Common myeloid progenitor, CD34-positive (primary cell): Measurements from ENCODE around the gene CARTPT.

Experiments used
- CTCF ChIA-PET: fragments of 350-600 bp; sonication (Branson Sonifier 250); formaldehyde crosslinking; loops from one replicate; lab custom pipeline; 2021; ENCODE audit warnings: antibody characterized with exemption; lab: Charles Lee
- POLR2A ChIA-PET: fragments of 350-600 bp; sonication (Branson Sonifier 250); formaldehyde crosslinking; loops from one replicate; lab custom pipeline; 2021; ENCODE audit warnings: antibody characterized with exemption; lab: Charles Lee
- DNase-seq, 3 donors: peaks; one replicate each; pipeline versions ENCODE4 v3.0.0 to v3.0.0-alpha.2; 2013
- H3K27ac ChIP-seq, 2 experiments: 1 replicate in 1 of 2; 2 replicates in 1 of 2; pipeline ENCODE4 v1.7.0; 2013; ENCODE audit warnings: inconsistent platforms in 2 of 2, low read length in 2 of 2, mild to moderate bottlenecking in 2 of 2, low read depth in 1 of 2, moderate library complexity in 1 of 2; ENCODE audit not compliant: severe bottlenecking in 2 of 2, insufficient read depth in 1 of 2, poor library complexity in 1 of 2
- H3K27me3 ChIP-seq, 5 experiments: replicated peaks in 2 of 5; 1 replicate in 3 of 5; 2 replicates in 2 of 5; pipeline versions ENCODE4 v1.6.1 to v1.7.0; 2013; ENCODE audit warnings: low read length in 4 of 5, mild to moderate bottlenecking in 2 of 5, moderate library complexity in 2 of 5, inconsistent platforms in 1 of 5; ENCODE audit not compliant: insufficient read depth in 5 of 5, control insufficient read depth in 4 of 5
- H3K36me3 ChIP-seq, 4 experiments: 1 replicate in 2 of 4; 2 replicates in 2 of 4; pipeline versions ENCODE4 v1.6.1 to v1.7.0; 2013; ENCODE audit warnings: low read length in 3 of 4, control low read depth in 1 of 4, mild to moderate bottlenecking in 1 of 4; ENCODE audit not compliant: control insufficient read depth in 4 of 4, insufficient read depth in 4 of 4
- H3K4me1 ChIP-seq, 4 experiments: 1 replicate in 3 of 4; 2 replicates in 1 of 4; pipeline versions ENCODE4 v1.6.1 to v1.7.1; 2013; ENCODE audit warnings: low read length in 3 of 4, mild to moderate bottlenecking in 3 of 4, control low read depth in 1 of 4, inconsistent platforms in 1 of 4, moderate library complexity in 1 of 4; ENCODE audit not compliant: control insufficient read depth in 4 of 4, insufficient read depth in 4 of 4; ENCODE audit errors: control extremely low read depth in 1 of 4
- H3K4me3 ChIP-seq, 7 experiments: 1 replicate in 4 of 7; 2 replicates in 3 of 7; pipeline versions ENCODE4 v1.5.1 to v1.7.0; 2013; ENCODE audit warnings: mild to moderate bottlenecking in 7 of 7, low read length in 6 of 7, moderate library complexity in 6 of 7, inconsistent platforms in 2 of 7, low read depth in 2 of 7, control low read depth in 1 of 7; ENCODE audit not compliant: insufficient read depth in 4 of 7, control insufficient read depth in 1 of 7; ENCODE audit errors: extremely low read depth in 1 of 7
- H3K9me3 ChIP-seq, 5 experiments: 1 replicate in 4 of 5; 2 replicates in 1 of 5; pipeline versions ENCODE4 v1.6.1 to v1.7.1; 2013; ENCODE audit warnings: low read length in 4 of 5, mild to moderate bottlenecking in 2 of 5, inconsistent platforms in 1 of 5, low read depth in 1 of 5, moderate library complexity in 1 of 5; ENCODE audit not compliant: control insufficient read depth in 4 of 5, insufficient read depth in 2 of 5; ENCODE audit errors: control extremely low read depth in 1 of 5
- whole genome bisulfite sequencing: methylation state at CpG from one replicate; pipeline ENCODE4 v1.1.5; 2013; ENCODE audit not compliant: insufficient coverage; 5-methylcytosine and 5-hydroxymethylcytosine counted together

The CARTPT gene

GRCh38 chr5:71703941-71704340 lies 15.1 kb upstream of the CARTPT start:
- no peaks in the 10 kb centered on the region for H3K36me3 ChIP-seq
- ChIA-PET CTCF (interaction anchor here (0.8 kb wide), 1 partner anchor 53 kb away, joined by 3 read pairs; no protein-coding TSS in a partner anchor), POLR2A (no interaction called here)
- DNase-seq, result no peak
- 65% methylated on average over 3 of the region's 4 CpGs for WGBS
- no peak overlapping the region for H3K27ac ChIP-seq
- no peaks in the 10 kb centered on the region for H3K4me1 ChIP-seq
- no peak overlapping the region for H3K4me3 ChIP-seq
- peaks cover 0 to 29% (median 5%) of the 10 kb centered on the region in 5 experiments for H3K27me3 ChIP-seq
- no peaks in the 10 kb centered on the region for H3K9me3 ChIP-seq

- ChIA-PET CTCF (no interaction called here), POLR2A (no interaction called here)
- Histone ChIP-seq H3K4me3 (no peak overlapping the region), H3K27ac (no peak overlapping the region), H3K4me1 (no peaks in the 10 kb centered on the region), H3K27me3 (peaks cover 0 to 31% (median 9%) of the 10 kb centered on the region in 5 experiments), H3K9me3 (no peaks in the 10 kb centered on the region), H3K36me3 (no peaks in the 10 kb centered on the region)
- 98% methylated on average over 5 of the region's 5 CpGs for WGBS
- no peak for DNase-seq
Measured at GRCh38 chr5:71705421-71705820, 13.7 kb upstream of the CARTPT start.

- POLR2A ChIA-PET, result no interaction called here
- 100% methylated on average over 2 of the region's 3 CpGs for WGBS
Measured at GRCh38 chr5:71706906-71707305, 12.2 kb upstream of the CARTPT start.

DNA sequence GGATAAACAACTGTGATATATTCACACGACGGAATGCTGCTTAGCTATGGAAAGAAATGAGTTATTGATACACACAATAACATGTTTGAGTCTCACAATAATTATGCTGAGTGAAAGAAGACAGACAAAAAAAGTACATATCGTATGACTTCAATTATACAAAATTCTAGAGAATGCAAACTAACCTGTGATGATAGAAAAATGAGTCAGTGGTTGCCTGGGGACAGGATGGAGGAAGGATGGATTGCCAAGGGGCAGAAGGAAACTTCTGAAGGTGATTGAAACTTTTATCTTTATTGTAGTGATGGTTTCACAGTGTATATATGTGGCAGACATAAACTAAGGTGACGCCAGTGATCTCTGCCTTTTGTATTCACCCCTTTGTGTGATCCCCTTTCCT lies 7.5 kb upstream of the CARTPT start:
- POLR2A ChIA-PET, result no interaction called here
- Histone ChIP-seq H3K27me3 (peaks cover 2 to 39% (median 11%) of the 10 kb centered on the region in 5 experiments), H3K27ac (no peak overlapping the region), H3K4me1 (no peaks in the 10 kb centered on the region), H3K4me3 (no peak overlapping the region), H3K36me3 (no peaks in the 10 kb centered on the region), H3K9me3 (peaks cover 0 to 3% (median 0%) of the 10 kb centered on the region in 5 experiments)
- no peak for DNase-seq
- CTCF ChIA-PET, result interaction anchor here (0.6 kb wide), 1 partner anchor 370 kb away, joined by 3 read pairs; no protein-coding TSS in a partner anchor
- no CpG with 5 or more reads among the region's 4 CpGs for whole genome bisulfite sequencing

More at GRCh38 chr5:71706906-71707305, 12.2 kb upstream of the CARTPT start:
- Histone ChIP-seq H3K4me3 (no peak overlapping the region), H3K27me3 (peaks cover 0 to 34% (median 7%) of the 10 kb centered on the region in 5 experiments), H3K27ac (no peak overlapping the region), H3K4me1 (no peaks in the 10 kb centered on the region), H3K36me3 (no peaks in the 10 kb centered on the region), H3K9me3 (no peaks in the 10 kb centered on the region)
- no peak for DNase-seq
- CTCF ChIA-PET, result no interaction called here

GRCh38 chr5:71714911-71715310 lies 4.2 kb upstream of the CARTPT start:
- H3K4me3 ChIP-seq, result no peak overlapping the region
- no CpG with 5 or more reads among the region's 2 CpGs for WGBS
- no peak for DNase-seq
- peaks cover 0 to 10% (median 3%) of the 10 kb centered on the region in 5 experiments for H3K9me3 ChIP-seq
- no peaks in the 10 kb centered on the region for H3K36me3 ChIP-seq
- H3K27ac ChIP-seq, result no peak overlapping the region
- CTCF ChIA-PET, result no interaction called here
- H3K27me3 ChIP-seq, result peaks cover 9 to 56% (median 26%) of the 10 kb centered on the region in 5 experiments
- H3K4me1 ChIP-seq, result no peaks in the 10 kb centered on the region
- POLR2A ChIA-PET, result no interaction called here

GRCh38 chr5:71727978-71728377 lies 8.9 kb downstream of the CARTPT start:
- no peaks in the 10 kb centered on the region for H3K9me3 ChIP-seq
- 86% methylated on average over 1 of the region's 2 CpGs for WGBS
- DNase-seq, result no peak
- ChIA-PET POLR2A (no interaction called here), CTCF (no interaction called here)
- peaks cover 0 to 30% (median 8%) of the 10 kb centered on the region in 5 experiments for H3K27me3 ChIP-seq
- H3K36me3 ChIP-seq, result no peaks in the 10 kb centered on the region
- H3K27ac ChIP-seq, result no peak overlapping the region
- no peaks in the 10 kb centered on the region for H3K4me1 ChIP-seq
- H3K4me3 ChIP-seq, result no peak overlapping the region

DNA sequence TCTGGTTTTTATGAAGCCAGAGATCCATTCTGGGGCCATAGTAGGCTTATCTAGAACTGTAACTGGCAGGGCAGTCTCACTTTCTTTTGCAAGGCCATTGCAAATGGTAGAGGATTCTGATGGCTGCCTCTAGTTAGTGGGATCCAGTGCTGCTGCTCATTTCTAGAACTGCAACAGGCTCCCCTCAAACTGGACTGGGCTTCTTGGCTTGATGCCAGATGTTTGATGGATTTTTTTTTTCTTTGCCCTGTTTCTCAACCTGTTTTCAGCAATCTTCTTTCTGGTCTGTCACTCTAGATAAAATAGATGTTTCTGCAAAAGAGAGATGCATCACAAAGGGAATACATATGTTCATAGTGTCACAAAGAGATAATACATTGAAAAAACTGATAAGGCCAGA lies 11.9 kb downstream of the CARTPT start:
- Histone ChIP-seq H3K9me3 (no peaks in the 10 kb centered on the region), H3K36me3 (no peaks in the 10 kb centered on the region), H3K4me3 (no peak overlapping the region), H3K27ac (no peak overlapping the region), H3K4me1 (no peaks in the 10 kb centered on the region), H3K27me3 (peaks cover 0 to 13% (median 1%) of the 10 kb centered on the region in 5 experiments)
- POLR2A ChIA-PET, result no interaction called here
- no peak for DNase-seq
- CTCF ChIA-PET, result no interaction called here
